GM19452 (cell line): ENCODE data around the gene CCDC7.

Experiments
- ATAC-seq: cut with Tn5 transposase; IDR thresholded peaks from one replicate; pipeline ENCODE4 v1.9.1; 2021; ENCODE audit not compliant: unreplicated experiment

CCDC7 gene

GRCh38 chr10:32923849-32924248, 477.9 kb downstream of the CCDC7 start:
- no peak for ATAC-seq
